HCT116 (cell line): Measurements from ENCODE around the gene BMP7.

Experiments used
- CTCF ChIP-seq, 3 experiments: fragments of 200-600 bp in 1 of 3; sonication (generic) in 1 of 3; IDR thresholded peaks in 2 of 3; conservative IDR thresholded peaks in 1 of 3; 2 replicates each; pipeline ENCODE4 v1.5.1; 2012 to 2017; ENCODE audit warnings: low read depth in 2 of 3, low read length in 2 of 3, antibody characterized with exemption in 1 of 3, borderline replicate concordance in 1 of 3, control low read depth in 1 of 3, mild to moderate bottlenecking in 1 of 3, mixed read lengths in 1 of 3, mixed run types in 1 of 3, moderate library complexity in 1 of 3; ENCODE audit not compliant: insufficient read depth in 1 of 3
- EGR1 ChIP-seq: IDR thresholded peaks from 2 replicates; pipeline ENCODE4 v1.6.1; 2012; ENCODE audit warnings: low read depth
- EZH2 ChIP-seq: fragments of 200-600 bp; sonication (generic); IDR thresholded peaks from 2 replicates; pipeline ENCODE4 v1.6.1; 2017; ENCODE audit warnings: antibody characterized with exemption, mixed run types
- MAX ChIP-seq: IDR thresholded peaks from 2 replicates; pipeline ENCODE4 v1.6.1; 2012
- POLR2A ChIP-seq: IDR thresholded peaks from 2 replicates; pipeline ENCODE4 v1.7.0; 2011; ENCODE audit warnings: borderline replicate concordance; ENCODE audit not compliant: insufficient read depth, insufficient read length; ENCODE audit errors: extremely low read depth
- POLR2AphosphoS5 ChIP-seq: IDR thresholded peaks from 2 replicates; pipeline ENCODE4 v1.6.1; 2011; ENCODE audit warnings: mild to moderate bottlenecking, low read depth, low read length, moderate library complexity
- RAD21 ChIP-seq: IDR thresholded peaks from 2 replicates; pipeline ENCODE4 v1.6.1; 2012; ENCODE audit warnings: low read depth, mild to moderate bottlenecking
- REST ChIP-seq: IDR thresholded peaks from 2 replicates; pipeline ENCODE4 v1.6.1; 2012; ENCODE audit warnings: low read depth
- SP1 ChIP-seq: IDR thresholded peaks from 2 replicates; pipeline ENCODE4 v1.6.1; 2012; ENCODE audit warnings: low read depth
- ZBTB33 ChIP-seq: IDR thresholded peaks from 2 replicates; pipeline ENCODE4 v1.6.1; 2011; ENCODE audit warnings: mild to moderate bottlenecking, low read length, moderate library complexity; ENCODE audit not compliant: insufficient replicate concordance; ENCODE audit errors: extremely low read depth

- TF ChIP-seq RAD21 (no peak), REST (no peak), ZBTB33 (no peak), EGR1 (no peak), CTCF (IDR thresholded peaks at IDR 0.05 in 2 of 3, conservative IDR thresholded peaks at IDR 0.05 in 1 of 3; ENCODE audit: borderline replicate concordance in 1 of 3, insufficient read depth in 1 of 3, low read depth in 2 of 3, low read length in 2 of 3) (no peak), SP1 (no peak), POLR2AphosphoS5 (no peak), MAX (no peak), POLR2A (no peak), EZH2 (no peak)
Measured at GRCh38 chr20:57130160-57130772, 136.2 kb downstream of the BMP7 start.
